WI38 (cell line): ENCODE measurements around the gene SOHLH1.

Source experiments
- H3K4me3 ChIP-seq: 2 replicates; pipeline ENCODE4 v1.5.1; 2011; ENCODE audit warnings: low read depth, mild to moderate bottlenecking, control low read depth, low read length
- TF ChIP-seq, protein P1 (sequence below): IDR thresholded peaks from 2 replicates; pipeline ENCODE4 v1.5.1; 2012; ENCODE audit warnings: low read depth, mild to moderate bottlenecking, control low read depth, low read length

SOHLH1 gene

GRCh38 chr9:135743546-135744332, 44.5 kb upstream of the SOHLH1 start:
- H3K4me3 ChIP-seq = no peak overlapping the region

DNA sequence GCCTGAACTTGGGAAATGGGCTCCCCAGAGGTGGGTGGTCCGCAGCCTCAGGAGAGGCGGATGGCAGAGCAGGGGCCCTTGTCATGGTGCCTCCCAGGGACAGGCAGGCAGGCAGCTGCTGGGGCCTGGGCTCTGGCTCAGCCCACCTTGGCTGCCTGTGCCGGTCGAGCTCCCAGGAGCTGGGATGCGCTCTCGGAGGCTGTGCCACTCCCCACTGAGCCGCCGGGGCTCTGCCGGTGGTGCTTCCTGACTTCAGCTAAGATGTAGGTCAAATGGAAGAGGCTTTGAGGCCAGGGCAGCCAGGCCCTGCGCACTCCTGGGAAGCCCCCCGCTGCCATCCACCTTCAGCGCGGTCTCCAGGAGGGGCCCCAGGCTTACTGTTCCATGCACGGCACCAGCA, 43.7 kb upstream of the SOHLH1 start:
- H3K4me3 ChIP-seq = no peak overlapping the region
- TF ChIP-seq, protein P1, sequence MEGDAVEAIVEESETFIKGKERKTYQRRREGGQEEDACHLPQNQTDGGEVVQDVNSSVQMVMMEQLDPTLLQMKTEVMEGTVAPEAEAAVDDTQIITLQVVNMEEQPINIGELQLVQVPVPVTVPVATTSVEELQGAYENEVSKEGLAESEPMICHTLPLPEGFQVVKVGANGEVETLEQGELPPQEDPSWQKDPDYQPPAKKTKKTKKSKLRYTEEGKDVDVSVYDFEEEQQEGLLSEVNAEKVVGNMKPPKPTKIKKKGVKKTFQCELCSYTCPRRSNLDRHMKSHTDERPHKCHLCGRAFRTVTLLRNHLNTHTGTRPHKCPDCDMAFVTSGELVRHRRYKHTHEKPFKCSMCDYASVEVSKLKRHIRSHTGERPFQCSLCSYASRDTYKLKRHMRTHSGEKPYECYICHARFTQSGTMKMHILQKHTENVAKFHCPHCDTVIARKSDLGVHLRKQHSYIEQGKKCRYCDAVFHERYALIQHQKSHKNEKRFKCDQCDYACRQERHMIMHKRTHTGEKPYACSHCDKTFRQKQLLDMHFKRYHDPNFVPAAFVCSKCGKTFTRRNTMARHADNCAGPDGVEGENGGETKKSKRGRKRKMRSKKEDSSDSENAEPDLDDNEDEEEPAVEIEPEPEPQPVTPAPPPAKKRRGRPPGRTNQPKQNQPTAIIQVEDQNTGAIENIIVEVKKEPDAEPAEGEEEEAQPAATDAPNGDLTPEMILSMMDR = no peak

More at GRCh38 chr9:135743546-135744332, 44.5 kb upstream of the SOHLH1 start:
- TF ChIP-seq, protein P1 = no peak

DNA sequence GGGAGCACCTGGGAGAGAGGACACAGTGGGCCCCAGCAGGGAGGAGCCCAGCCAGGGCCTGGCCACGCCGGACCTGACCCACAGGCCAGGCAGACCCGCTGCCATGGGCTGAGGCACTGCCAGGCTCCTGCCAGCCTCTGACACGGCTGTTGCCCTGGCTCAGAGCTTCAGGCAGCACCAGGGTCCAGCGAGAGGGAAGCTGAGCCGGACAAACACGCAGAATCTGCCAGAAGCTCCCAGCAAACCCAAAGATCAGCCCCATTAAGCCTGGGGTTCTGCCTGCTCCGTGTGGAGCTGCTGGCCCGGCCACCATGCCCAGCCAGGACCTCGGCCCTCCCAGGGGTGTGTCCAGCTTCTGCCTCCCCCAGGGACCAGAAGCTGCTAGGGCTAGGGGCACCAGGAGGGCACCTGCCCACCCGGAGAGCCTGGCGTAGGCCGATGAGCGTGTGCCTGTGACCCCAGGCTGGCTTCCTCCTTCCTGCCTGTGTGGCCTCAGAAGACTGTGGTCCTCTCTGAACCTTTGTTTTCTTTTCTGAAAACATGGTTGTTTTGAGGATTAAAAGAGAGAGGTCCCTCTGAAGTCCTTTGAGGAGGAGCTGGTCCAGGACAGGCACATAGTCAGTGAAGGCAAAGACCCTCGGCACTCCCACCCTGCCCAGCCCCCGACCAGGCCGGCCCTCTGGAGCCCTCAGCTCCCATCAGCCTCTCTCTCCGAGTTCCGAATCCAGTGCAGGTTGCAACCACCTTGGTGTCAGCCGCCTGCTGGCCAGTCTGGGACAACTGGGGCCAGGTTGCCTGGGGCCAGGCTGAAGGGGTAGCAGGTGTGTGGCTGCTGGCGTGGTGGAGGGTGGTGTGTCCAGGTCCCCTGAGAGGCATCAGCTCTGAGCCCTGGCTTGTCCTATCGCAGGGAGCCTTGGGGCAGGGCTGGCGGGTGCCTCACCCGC, 42.3 kb upstream of the SOHLH1 start:
- TF ChIP-seq, protein P1 = no peak
- H3K4me3 ChIP-seq = no peak overlapping the region

GRCh38 chr9:135739271-135740220, 40.3 kb upstream of the SOHLH1 start:
- H3K4me3 ChIP-seq = no peak overlapping the region
- TF ChIP-seq, protein P1 = no peak

DNA sequence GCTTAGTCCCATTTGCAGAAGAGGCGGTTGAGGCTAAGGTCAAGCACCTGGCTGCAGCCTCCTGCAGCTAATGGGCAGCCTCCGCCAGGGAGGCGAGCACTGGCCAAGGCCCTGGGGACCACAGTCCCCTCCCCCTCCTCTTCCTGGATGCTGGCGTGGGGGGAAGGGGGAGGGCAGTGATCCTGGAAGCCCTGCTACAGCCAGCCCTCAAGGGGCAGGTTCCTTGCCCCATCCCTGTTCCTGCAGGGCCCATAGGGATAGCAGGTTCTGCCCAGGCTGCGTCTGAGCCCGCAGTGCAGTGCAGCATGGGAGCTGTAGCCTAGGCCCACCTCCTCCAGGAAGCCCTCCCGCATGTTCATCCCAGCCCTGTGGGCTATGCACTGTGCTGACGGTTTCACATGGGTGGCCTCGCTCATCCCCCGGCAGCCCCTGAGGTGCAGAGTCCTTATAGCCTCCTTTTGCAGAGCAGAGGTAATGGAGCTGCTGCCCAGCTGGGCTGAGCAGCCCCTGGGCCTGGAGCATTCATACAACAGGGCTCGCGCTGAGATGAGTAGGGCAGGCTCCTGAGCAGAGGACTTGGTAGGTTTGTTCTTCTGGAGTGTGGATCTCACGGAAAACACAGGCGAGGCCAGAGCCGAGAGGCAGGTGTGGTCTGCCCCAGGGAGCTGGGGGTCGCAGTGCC, 38.7 kb upstream of the SOHLH1 start:
- H3K4me3 ChIP-seq = no peak overlapping the region
- TF ChIP-seq, protein P1 = no peak
